Upper lobe of left lung (tissue), 6 donors: ENCODE measurements around the gene FZD7. TPM values are rescaled to one million over a fixed set of nuclear protein-coding genes. Genes with fewer than 3 reads are reported as not detected.
A peak's percentile ranks its signal among the peaks of the same experiment; 100 is the strongest.

Source experiments
- ATAC-seq, 2 donors: fragments of 200-7000 bp; cut with Tn5 transposase; one replicate each; pipeline ENCODE4 v1.9.1; 2022; ENCODE audit warnings: mild to moderate bottlenecking in 2 of 2, moderate library complexity in 2 of 2; ENCODE audit not compliant: low FRiP score in 2 of 2
- DNase-seq, 2 donors: peaks; one replicate each; pipeline ENCODE4 v3.0.0-alpha.2; 2019 to 2020
- H3K27ac ChIP-seq, 4 donors: fragments of 200-600 bp; sonication (generic); one replicate each; pipeline ENCODE4 v1.5.1; 2016 to 2019
- H3K27me3 ChIP-seq, 4 donors: fragments of 200-600 bp; sonication (generic); one replicate each; pipeline ENCODE4 v1.5.1; 2017 to 2019
- H3K36me3 ChIP-seq, 4 donors: fragments of 200-600 bp; sonication (generic); one replicate each; pipeline ENCODE4 v1.5.1; 2016 to 2019
- H3K4me1 ChIP-seq, 4 donors: fragments of 200-600 bp; sonication (generic); one replicate each; pipeline ENCODE4 v1.5.1; 2018 to 2019
- H3K4me3 ChIP-seq, 4 donors: fragments of 200-600 bp; sonication (generic); one replicate each; pipeline ENCODE4 v1.5.1; 2017 to 2019; ENCODE audit warnings: mild to moderate bottlenecking in 2 of 4, moderate library complexity in 1 of 4
- H3K9me3 ChIP-seq, 4 donors: fragments of 200-600 bp; sonication (generic); one replicate each; pipeline ENCODE4 v1.5.1; 2018 to 2019
- CTCF ChIP-seq, 6 experiments: fragments of 450-650 bp in 4 of 6; fragments of 200-600 bp in 2 of 6; sonication (generic) in 2 of 6; IDR thresholded peaks; one replicate each; pipeline ENCODE4 v1.5.1; 2016 to 2019; ENCODE audit warnings: antibody characterized with exemption in 6 of 6
- EP300 ChIP-seq, 4 donors: sonication (generic); formaldehyde crosslinking; IDR thresholded peaks; one replicate each; pipeline ENCODE4 v1.5.1; 2017; ENCODE audit warnings: antibody characterized with exemption in 4 of 4, control low read depth in 2 of 4
- POLR2A ChIP-seq, 4 donors: fragments of 450-650 bp; IDR thresholded peaks; one replicate each; pipeline ENCODE4 v1.5.1; 2016 to 2017; ENCODE audit warnings: antibody characterized with exemption in 4 of 4, mild to moderate bottlenecking in 2 of 4
- POLR2AphosphoS5 ChIP-seq, 2 donors: sonication (generic); formaldehyde crosslinking; IDR thresholded peaks; one replicate each; pipeline ENCODE4 v1.5.1; 2017; ENCODE audit warnings: antibody characterized with exemption in 2 of 2
- WGBS, 2 donors: methylation state at CpG; one replicate each; pipeline ENCODE4 v1.1.5; 2017 to 2018; 5-methylcytosine and 5-hydroxymethylcytosine counted together
- total RNA-seq, 6 donors: library from RNA; depleted of rRNA in 4 of 6; stranded (reverse); fragments of >200 nt in 4 of 6; gene quantifications; one replicate each; pipeline versions ENCODE4 v1.1.0 to v1.2.1, GENCODE V29; 2016 to 2021
- donor health status: DM: no; HTN: no; CAD: no; lungs with moderate emphysema.
- donor health status: DM: no; HTN: yes; CAD: no; lungs with severe emphysema.

The FZD7 gene
- total RNA-seq, 6 donors from 2014 or later, result 2.6 to 15.3 (median 10.8) TPM

- ATAC-seq (no peak), DNase-seq (peak in 1 of 2 donors; percentile 24)
- no peaks in the 10 kb centered on the region for H3K4me1 ChIP-seq
- TF ChIP-seq POLR2AphosphoS5 (IDR thresholded peaks at IDR 0.05) (no peak), POLR2A (IDR thresholded peaks at IDR 0.05) (no peak), EP300 (IDR thresholded peaks at IDR 0.05) (no peak), CTCF (IDR thresholded peaks at IDR 0.05) (no peak)
- no peaks in the 10 kb centered on the region for H3K9me3 ChIP-seq
- no peaks in the 10 kb centered on the region for H3K36me3 ChIP-seq
- H3K4me3 ChIP-seq, result no peak overlapping the region
- no peaks in the 10 kb centered on the region for H3K27me3 ChIP-seq
- H3K27ac ChIP-seq, result no peak overlapping the region
- WGBS, 2 donors, result 56 to 82% methylated on average over 10 to 11 of the region's 11 CpGs
These were observed 37.6 kb upstream of the FZD7 start for GRCh38 chr2:201996006-201996405.

- Histone ChIP-seq H3K27ac (no peak overlapping the region), H3K36me3 (no peaks in the 10 kb centered on the region), H3K9me3 (no peaks in the 10 kb centered on the region), H3K4me3 (no peak overlapping the region), H3K27me3 (no peaks in the 10 kb centered on the region), H3K4me1 (no peaks in the 10 kb centered on the region)
- TF ChIP-seq POLR2AphosphoS5 (IDR thresholded peaks at IDR 0.05), result no peak
- TF ChIP-seq CTCF (IDR thresholded peaks at IDR 0.05), result no peak
- TF ChIP-seq POLR2A (IDR thresholded peaks at IDR 0.05), result no peak
- no peak for TF ChIP-seq EP300 (IDR thresholded peaks at IDR 0.05)
- DNase-seq (no peak), ATAC-seq (no peak)
- 41 to 55% methylated on average over 8 of the region's 8 CpGs for WGBS, 2 donors
These were observed 36.9 kb upstream of the FZD7 start for GRCh38 chr2:201996679-201997314.

GRCh38 chr2:201999279-201999678, 34.4 kb upstream of the FZD7 start:
- no peak for DNase-seq
- Histone ChIP-seq H3K4me3 (no peak overlapping the region), H3K4me1 (no peaks in the 10 kb centered on the region), H3K36me3 (no peaks in the 10 kb centered on the region), H3K9me3 (no peaks in the 10 kb centered on the region), H3K27ac (no peak overlapping the region), H3K27me3 (no peaks in the 10 kb centered on the region)
- 64 to 82% methylated on average over 7 of the region's 7 CpGs for WGBS, 2 donors
- TF ChIP-seq EP300 (IDR thresholded peaks at IDR 0.05) (no peak), POLR2AphosphoS5 (IDR thresholded peaks at IDR 0.05) (no peak), POLR2A (IDR thresholded peaks at IDR 0.05) (no peak), CTCF (IDR thresholded peaks at IDR 0.05) (no peak)
- peak; percentile 17 to 21 for ATAC-seq

- H3K27ac ChIP-seq, result no peak overlapping the region
- no peak for TF ChIP-seq EP300 (IDR thresholded peaks at IDR 0.05)
- no peak for TF ChIP-seq CTCF (IDR thresholded peaks at IDR 0.05)
- no peak for TF ChIP-seq POLR2AphosphoS5 (IDR thresholded peaks at IDR 0.05)
- no peak for TF ChIP-seq POLR2A (IDR thresholded peaks at IDR 0.05)
- no peak overlapping the region for H3K4me3 ChIP-seq
- no peaks in the 10 kb centered on the region for H3K4me1 ChIP-seq
- 88 to 91% methylated on average over 2 of the region's 2 CpGs for WGBS, 2 donors
- DNase-seq (no peak), ATAC-seq (no peak)
- no peaks in the 10 kb centered on the region for H3K36me3 ChIP-seq
- H3K9me3 ChIP-seq, result no peaks in the 10 kb centered on the region
- H3K27me3 ChIP-seq, result no peaks in the 10 kb centered on the region
These were observed 31.8 kb upstream of the FZD7 start for GRCh38 chr2:202001826-202002225.

- no peaks in the 10 kb centered on the region for H3K4me1 ChIP-seq
- H3K4me3 ChIP-seq, result no peak overlapping the region
- DNase-seq (no peak), ATAC-seq (no peak)
- no peaks in the 10 kb centered on the region for H3K36me3 ChIP-seq
- TF ChIP-seq POLR2A (IDR thresholded peaks at IDR 0.05) (no peak), CTCF (IDR thresholded peaks at IDR 0.05) (no peak), EP300 (IDR thresholded peaks at IDR 0.05) (no peak), POLR2AphosphoS5 (IDR thresholded peaks at IDR 0.05) (no peak)
- no peaks in the 10 kb centered on the region for H3K27me3 ChIP-seq
- no peaks in the 10 kb centered on the region for H3K9me3 ChIP-seq
- 83 to 86% methylated on average over 6 of the region's 6 CpGs for WGBS, 2 donors
- H3K27ac ChIP-seq, result no peak overlapping the region
These were observed 31.3 kb upstream of the FZD7 start for GRCh38 chr2:202002381-202002780.
